HG02884 (cell line): Measurements from ENCODE around the gene BAIAP2.
"Not testable (repeated sequence)": the region's sequence is repeated elsewhere in the genome, so short reads cannot be mapped to it uniquely, and the experiment has no call there.

Experiments used
- ATAC-seq: cut with Tn5 transposase; IDR thresholded peaks from one replicate; pipeline ENCODE4 v1.9.1; 2021; ENCODE audit warnings: mild to moderate bottlenecking, moderate library complexity; ENCODE audit not compliant: unreplicated experiment

BAIAP2 gene

GRCh38 chr17:81000631-81001357 lies 34.2 kb upstream of the BAIAP2 start:
- ATAC-seq, result no peak

DNA sequence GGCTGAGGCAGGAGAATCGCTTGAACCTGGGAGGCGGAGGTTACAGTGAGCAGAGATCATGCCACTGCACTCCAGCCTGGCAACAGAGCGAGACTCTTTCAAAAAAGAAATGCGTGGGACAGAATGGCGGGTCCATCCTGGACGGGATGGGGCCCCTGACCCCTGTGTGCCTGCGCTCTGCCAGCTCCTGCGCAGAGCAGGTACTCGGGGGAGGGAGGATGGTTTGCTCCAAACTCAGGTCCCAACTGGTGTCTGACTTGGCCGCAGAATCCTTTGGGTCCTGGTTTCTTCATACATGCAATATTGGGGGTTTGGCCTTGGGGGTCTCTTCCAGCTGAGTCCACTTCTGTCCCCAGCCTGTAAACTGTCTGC lies 33.0 kb upstream of the BAIAP2 start:
- ATAC-seq, result no peak

DNA sequence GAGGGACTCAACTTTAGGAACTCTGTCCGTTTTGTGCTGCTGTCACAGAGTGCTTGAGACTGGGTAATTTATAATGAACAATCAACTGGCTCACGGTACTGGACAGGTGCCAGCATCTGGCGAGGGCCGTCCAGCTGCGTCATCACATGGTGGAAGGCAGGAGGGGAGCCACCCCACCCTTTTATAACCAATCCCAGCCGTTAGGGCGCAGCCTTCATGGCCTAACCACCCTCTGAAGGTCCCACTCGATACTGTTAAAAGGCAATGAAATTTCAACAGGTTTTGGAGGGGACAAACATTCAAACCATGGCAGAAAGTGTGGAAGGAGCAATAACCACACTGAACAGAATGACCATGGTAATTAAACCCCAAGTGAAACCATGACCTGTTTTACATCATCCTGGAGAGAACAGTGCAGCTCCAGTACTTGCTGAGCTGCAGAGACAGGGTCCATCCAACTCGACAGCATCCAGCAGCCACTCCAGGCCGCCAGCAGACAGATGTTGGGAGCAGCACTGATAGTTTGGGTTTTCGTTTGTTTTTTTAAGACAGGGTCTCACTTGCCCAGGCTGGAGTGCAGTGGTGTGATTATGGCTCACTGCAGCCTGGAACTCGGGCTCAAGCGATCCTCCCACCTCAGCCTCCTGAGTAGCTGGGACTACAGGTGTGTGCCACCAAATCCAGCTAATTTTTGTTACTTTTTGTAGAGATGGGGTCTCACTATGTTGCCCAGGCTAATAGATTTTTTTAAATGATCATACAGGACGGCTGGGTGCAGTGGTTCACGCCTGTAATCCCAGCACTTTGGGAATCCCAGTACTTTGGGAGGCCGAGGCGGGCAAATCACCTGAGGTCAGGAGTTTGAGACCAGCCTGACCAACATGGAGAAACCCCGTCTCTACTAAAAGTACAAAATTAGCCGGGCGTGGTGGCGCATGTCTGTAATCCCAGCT lies 32.3 kb upstream of the BAIAP2 start:
- ATAC-seq, result no peak

DNA sequence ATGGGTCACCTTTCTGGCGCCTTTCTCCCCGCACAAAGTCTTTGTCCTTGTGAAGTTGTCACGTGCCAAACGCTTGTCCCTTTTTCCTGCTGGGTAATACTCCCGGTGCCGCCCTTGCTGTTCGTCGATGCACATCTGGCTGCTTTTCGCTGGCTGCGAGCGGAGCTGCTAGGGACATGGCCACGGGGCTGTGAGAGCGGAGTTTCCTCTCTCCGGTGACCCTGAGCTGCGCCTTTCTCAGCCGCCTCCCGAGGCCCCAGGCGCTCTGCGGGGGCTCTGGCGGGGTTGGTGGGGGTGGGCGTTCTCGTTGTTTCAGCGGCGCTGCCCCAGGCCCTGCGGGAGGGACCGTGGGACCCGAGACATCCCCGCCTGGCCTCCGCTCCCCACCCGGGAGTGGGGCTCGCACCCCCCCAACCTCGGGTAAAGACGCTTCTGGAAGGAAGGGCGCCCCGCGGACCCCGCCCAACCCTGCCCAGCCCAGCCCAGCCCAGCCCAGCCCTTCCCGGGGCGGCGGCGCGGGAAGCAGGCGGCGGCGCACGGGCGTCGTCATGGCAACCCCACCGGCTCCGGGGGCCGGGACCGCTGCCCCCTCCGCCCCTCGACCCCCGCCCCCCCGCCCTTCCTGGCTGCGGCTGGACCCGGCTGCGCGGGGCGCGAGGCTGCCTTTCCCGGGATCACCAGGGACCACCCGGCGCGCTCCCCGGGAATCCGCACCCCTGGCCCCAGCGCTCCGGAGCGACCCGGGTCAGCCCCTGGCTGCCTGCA lies 31.1 kb upstream of the BAIAP2 start:
- ATAC-seq, result no peak

GRCh38 chr17:81006891-81007290 lies 28.1 kb upstream of the BAIAP2 start:
- no peak for ATAC-seq

GRCh38 chr17:81008140-81008539 lies 26.8 kb upstream of the BAIAP2 start:
- ATAC-seq, result no peak

DNA sequence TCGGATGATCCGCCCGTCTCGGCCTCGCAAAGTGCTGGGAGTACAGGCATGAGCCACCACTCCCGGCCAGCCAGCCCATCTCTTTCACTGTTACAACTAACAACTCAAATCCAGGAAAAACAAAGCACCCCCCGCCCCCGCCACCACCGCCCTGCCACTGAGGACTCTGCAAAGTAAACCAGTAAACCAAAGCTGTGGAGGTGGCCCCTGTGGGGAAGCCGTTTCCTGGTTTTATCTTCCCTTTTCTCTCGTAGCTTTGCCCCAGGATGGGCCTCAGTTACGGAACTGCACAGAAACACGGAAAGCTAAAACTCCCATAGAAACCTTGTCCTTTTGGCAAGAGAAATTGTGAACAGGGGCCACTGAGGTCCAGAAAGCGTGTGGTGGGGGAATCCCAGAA lies 25.8 kb upstream of the BAIAP2 start:
- no peak for ATAC-seq

GRCh38 chr17:81010935-81011334 lies 24.0 kb upstream of the BAIAP2 start:
- no peak for ATAC-seq

DNA sequence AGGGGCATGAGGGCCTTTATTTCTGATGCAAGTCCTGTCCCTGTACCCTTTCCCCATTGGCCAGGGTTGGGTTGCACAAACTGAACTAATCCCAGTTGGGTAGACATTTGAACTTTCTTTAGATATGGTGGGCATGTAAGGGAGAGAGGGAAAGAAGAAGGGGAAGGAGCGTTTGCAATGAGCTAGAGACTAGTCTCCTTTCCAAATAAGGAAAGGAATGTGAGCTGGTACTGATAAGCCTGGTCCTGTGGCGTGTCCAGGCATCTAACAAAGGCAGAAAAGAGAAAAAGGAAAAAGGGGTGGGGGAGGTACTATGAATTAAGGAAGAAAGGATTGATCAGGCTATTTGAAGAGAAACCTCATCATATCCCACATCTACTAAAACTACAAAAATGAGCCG lies 23.0 kb upstream of the BAIAP2 start:
- ATAC-seq, result no peak

GRCh38 chr17:81012574-81013447 lies 22.1 kb upstream of the BAIAP2 start:
- no peak for ATAC-seq

DNA sequence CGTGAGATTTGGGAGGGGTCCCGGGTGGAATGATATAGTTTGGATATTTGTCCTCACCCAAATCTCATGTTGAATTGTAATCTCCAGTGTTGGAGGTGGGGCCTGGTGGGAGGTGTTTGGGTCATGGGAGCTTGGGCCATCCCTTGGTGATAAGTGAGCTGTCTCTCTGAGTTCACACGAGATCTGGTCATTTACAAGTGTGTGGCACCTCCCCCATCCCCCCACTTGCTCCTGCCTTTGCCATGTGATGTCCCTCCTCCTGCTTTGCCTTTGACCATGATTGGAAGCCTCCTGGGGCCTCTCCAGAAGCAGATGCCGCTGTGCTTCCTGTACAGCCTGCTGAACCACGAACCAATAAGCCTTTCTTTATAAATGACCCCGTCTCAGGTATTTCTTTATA lies 21.3 kb upstream of the BAIAP2 start:
- ATAC-seq, result no peak

DNA sequence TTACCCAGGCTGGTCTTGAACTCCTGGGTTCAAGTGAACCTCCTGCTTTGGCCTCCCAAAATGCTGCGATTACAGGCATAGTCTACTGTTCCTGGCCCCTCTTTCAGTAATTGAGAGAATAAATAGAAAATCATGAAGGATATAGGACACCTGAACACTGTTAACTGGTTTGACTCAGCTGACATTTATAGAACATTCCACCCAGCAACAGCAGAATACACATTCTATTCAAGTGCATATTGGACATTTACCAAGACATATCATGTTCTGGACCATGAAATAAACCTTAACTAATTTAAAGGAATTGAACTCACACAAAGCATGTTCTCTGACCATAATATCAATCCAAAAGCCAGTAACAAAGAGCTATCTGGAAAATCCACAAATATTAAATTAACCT lies 19.8 kb upstream of the BAIAP2 start:
- ATAC-seq, result no peak

DNA sequence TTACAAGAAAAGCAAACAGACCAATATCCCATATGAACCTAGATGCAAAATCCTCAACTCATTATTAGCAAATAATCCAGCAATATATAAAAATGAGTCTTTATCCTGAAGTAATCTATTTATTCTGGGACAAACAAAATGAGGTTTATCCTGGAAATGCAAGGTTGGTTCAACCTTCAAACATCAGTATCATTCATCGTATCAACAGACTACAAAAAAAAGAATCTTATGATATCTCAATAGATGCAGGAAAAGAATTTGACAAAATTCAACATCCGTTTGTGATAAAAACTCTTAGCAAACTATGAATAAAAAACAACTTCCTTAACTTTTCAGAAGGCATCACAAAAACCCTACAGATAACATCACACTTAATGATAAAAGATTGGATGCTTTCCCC lies 18.4 kb upstream of the BAIAP2 start:
- ATAC-seq, result no peak

DNA sequence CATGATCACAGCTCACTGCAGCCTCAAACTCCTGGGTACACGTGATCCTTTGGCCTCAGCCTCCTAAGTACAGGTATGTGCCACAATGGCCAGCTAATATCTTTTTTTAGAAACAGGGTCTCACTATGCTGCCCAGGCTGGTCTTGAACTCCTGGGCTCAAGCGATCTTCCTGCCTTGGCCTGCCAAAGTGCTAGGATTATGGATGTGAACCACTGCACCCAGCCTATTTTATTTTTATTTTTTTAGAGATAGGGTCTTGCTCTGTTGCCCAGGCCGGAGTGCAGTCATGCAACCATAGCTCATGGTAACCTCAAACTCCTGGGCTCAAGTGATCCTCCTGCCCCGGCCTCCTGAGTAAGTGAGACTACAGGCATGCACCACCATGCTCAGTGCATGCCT lies 17.6 kb upstream of the BAIAP2 start:
- ATAC-seq, result not testable (repeated sequence)

GRCh38 chr17:81018044-81018802 lies 16.7 kb upstream of the BAIAP2 start:
- no peak for ATAC-seq

GRCh38 chr17:81019563-81020442 lies 15.1 kb upstream of the BAIAP2 start:
- ATAC-seq, result no peak

DNA sequence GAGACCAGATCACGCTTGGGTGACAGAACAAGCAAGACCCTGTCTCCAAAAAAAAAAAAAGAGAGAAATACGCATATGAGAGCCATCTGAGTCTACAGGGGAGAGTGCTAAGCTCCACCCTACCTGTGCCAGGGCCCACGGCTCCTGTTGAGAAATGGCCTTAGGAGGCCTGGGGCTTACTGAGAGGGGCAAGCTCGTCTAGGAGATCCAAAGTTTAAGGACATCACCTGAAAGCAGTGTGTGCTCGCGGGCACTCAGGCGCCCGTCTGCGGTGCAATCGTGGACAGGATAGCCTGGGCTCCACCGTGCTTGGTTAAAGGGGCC lies 14.5 kb upstream of the BAIAP2 start:
- ATAC-seq, result no peak

- no peak for ATAC-seq
These were observed 14.0 kb upstream of the BAIAP2 start for GRCh38 chr17:81020767-81021497.
